Measurements from ENCODE around the gene KDELR3.
"Not testable (repeated sequence)": the region's sequence is repeated elsewhere in the genome, so short reads cannot be mapped to it uniquely, and the experiment has no call there.

The KDELR3 gene

DNA sequence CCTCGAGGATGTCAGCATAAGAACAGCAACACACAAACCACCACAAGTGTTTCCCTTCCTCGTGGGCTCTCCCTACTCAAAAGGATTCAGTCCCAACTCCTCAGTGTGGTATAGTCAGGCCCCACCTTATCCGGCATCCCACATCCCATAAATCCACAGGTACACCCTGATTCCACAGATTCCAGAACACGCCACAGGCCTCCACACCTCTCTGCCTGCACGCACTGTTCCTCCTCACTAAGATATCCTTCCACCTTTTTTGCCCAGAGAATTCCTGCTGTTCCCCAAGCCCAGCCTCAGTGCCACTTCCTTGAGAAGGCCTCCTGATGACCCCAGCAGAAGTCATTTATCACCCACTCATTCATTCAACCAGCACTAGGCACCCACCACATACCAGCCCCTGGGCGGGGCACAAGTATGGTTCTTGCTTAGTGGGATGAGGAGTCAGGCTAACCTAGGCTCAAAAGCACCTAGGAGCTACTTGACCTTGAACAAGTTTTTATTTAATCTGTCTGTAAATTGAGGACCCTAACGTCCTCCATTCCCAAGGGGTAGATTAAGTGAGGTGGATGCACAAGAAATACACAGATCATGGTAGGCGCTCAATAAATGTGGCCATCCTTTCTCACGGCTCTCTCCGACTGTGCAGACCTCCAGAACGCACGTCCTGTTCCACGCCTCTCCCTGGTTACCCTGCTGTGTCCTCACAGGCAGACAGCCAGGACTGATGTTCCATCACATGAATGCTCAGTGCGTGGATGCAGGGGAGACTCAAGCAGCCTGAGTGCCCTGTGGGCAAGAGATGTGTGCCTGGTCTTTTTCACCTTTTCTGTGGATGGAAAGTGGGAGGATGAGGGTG, 10.8 kb upstream of the KDELR3 start:
- no peak for DNase-seq

DNA sequence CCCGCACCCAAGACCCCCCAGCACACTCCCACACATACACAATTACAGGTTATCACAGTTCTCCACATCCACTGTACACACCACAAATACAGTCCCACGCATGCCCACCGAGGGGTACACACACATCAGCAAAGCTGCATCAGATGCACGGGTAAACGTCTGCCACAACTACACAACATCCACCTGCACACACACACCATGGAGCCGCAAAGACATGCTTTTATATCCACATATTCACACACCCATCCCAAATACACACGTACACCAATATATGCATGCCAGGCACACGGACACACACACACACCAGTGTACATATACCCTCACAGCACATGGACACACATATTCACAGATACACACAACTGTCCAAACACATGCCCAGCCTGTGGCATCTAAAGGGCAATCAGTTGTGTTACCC, 7.5 kb upstream of the KDELR3 start:
- no peak for DNase-seq

DNA sequence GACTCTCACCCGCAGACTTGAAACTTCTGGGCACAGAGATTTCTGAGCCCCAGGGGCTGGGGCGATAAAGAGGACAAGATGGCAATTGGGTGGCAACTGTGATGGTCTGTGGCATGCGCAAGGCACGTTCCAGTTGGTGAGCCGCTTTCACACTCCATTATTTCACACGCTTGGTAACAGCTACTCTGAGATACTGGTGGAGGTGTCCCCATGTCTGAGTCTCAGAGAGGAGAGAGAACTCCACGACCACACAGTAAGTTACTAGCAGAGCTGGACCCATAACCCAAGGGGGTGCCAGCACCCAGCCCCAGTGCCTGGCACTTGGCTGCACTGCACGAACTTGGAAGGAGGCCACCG, 6.9 kb upstream of the KDELR3 start:
- no peak for DNase-seq

DNA sequence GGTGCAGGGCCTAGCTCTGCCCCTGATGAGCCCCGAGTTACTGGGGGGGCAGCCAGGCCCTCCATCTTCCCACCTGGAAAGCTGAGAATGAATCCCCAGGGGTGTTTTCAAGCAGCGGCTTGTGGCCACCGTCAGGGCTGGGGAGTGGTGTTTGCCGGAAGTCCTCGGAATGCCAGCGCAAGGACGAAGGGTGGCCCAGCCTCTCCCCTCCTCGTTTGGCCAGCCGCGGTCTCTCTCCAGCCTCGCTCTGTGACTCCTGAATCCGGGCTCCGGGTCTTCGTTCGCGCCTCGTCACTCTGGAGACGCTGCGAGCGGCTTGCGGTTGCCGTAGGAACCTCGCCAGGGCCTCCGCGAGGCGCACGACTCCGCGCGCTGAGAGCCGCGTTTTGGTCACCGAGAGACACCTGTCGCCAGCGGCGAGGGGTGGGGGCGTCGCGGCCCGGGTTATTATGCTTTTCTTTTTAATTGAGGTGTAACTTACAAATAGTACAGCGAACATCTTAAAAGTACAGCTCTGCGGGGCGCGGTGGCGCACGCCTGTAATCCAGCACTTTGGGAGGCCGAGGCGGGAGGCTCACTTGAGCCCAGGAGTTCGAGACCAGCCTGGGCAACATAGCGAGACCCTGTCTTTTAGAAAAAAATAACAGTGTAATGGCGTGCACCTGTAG, 6.3 kb upstream of the KDELR3 start:
- no peak for DNase-seq

DNA sequence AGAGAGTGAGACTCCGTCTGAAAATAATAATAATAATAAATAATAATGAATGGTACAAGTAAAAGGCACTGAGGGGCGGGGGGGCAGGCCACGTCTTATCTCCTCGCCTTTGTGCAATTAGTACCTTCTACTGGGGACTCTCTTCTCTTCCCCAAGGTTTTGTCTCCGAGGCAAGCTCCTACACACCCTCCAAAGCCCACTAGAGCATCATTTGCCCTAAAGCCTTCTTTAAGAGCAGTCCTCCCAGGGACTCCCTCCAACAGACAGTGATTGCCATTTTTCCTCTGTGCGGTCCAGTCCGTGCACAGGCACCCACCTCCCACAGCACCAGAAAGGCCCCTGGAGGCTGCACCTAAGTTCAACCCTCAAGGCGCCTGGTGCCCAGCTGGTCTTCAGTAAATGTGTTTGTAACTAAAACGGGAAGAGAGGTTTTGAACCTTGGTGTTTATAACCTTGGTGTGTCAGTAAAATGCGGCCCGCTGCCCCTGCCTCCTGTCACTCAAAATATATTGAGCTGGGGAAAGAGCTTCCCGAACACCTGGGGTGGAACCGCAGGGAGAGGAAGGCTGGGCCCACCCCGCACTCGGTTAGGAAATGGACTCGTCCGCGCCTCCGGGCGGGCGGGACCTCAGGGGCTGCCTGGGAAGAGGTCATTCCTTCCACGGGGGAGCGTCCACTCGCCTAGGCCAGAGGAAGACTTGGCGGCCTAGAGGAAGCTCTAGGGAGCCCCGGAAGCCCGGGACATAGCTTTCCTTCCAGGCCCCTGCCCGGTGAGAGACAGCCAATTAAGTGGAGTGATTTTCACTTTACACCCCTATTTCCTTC, 4.7 kb upstream of the KDELR3 start:
- no peak for DNase-seq

DNA sequence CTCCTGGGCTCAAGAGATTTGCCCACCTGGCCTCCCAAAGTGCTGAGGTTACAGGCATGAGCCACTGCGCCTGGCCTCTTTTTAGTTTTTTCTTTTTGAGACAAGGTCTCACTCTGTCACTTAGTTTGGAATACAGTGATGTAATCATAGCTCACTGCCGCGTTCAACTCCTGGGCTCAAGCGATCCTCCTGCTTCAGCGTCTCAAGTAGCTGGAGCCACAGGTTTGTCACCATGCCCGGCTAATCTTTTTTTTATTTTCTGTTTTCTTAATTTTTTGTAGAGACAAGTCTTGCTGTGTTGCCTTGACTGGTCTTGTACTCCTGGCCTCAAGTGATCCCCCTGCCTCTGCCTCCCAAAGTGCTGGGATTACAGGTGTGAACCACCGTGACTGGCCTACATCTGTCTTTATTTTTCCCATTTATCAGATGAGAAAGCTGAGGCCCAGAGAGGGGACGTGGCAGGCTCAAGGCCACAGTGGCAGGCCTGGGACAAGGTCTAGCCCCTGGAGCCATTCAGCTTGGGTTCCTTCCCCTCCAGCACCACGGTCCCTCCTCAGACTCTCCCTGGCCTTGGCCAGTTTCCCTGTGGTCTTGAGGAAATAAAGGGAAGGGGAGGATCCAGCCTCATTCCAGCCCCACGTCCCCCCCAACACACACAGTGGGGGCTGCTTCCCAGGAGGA, 2.8 kb upstream of the KDELR3 start:
- DNase-seq, result no peak

DNA sequence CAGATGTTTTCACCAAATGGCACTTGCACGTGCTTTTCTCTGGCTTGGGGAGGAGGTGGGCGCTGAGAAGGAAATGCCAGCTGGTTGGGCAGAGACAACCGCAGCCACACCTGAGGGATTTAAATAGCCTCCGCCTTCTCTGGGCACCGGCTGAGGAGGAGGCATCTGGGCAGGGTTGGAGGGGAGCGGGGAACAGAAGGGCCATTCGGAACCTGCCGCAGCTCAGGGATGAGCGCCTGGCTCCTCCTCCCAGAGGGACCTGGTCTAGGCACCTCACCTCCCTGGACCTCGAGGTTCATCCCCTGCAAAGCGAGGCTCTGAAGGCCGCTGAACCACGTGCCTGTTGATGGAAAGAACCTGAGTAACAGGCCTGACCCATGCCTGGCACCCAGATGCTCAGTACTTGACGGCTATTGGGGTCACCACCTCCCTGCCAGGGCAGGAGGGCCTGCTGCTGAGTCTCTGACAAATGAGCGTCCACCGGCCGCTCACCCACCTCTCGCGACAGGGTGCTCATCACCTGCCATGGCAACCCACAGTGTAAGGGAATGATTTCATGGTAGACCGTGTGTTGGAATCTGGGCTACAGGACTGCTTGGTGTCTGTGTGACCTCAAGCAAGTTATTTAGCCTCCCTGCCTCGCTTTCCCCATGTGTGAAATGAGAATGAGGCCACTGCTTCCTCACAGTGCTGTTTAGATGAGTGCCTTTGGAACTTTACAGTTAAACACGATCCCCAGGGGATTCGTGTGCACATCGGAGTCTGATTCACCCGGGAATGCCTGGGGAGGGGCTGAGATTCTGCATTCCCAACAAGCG, 2.0 kb upstream of the KDELR3 start:
- DNase-seq, result no peak

DNA sequence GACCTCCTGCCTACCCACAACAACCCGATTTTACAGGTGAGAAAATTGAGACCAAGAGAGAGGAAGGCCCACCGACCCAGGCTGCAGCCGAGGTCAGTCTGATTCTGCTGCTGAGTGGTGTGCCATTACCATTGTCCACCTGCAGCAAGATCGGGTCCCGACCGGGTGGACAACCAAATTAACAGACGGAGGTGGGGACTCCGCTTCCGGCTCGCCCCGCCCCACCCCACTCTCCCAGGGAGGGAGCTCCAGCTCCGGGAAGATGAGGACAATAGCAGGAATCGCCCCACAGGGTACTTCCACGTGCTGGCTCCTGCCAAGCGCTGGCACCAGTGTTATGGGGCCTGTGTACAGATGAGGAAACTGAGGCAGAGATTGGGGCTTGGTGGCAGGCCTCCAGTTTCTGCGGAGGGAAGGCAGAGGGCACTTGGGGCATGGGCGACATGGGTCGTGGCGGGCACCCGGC, 425 bp upstream of the KDELR3 start:
- no peak for DNase-seq

DNA sequence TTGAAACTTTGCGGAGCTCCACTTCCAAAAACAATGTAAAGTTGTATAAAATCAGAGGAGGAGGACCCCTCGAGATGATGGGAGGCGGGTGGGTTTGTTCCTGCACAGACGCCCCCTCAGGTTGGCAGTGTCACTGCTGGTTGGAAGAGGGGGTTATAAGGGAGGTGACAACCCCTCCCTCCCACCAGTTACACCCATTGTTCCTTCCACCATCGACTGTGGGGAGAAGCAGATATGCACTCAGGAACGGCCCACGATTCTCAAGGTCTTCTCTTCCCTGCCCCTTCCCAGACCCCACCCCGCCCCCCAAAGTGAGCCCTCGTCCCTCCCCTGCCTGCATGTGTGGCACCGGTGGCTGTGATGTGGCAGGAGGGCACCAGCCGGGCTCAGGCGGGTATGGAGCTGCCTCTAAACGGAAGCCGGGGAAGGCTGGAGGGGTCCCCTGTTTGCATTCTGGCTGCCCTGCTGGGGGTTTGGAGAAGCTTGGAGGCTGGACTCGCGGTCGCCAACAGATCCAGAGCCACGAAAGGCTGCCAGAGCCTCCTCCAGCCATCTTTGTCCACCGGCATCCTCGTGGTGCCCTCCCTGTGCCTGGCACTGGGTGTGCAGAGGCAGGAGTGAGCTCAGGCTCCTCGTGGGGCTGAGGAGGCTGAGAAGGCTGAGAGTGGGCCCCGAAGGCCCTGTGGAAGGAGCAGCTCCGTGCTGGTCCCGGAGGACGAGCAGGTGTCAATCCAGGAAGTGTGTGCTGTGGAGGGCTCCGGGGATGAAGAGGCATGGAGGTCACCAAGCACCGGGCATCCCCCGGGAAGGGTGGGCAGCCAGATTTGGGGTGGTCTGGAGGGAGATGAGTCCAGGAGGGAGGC, 778 bp downstream of the KDELR3 start:
- DNase-seq, result no peak

DNA sequence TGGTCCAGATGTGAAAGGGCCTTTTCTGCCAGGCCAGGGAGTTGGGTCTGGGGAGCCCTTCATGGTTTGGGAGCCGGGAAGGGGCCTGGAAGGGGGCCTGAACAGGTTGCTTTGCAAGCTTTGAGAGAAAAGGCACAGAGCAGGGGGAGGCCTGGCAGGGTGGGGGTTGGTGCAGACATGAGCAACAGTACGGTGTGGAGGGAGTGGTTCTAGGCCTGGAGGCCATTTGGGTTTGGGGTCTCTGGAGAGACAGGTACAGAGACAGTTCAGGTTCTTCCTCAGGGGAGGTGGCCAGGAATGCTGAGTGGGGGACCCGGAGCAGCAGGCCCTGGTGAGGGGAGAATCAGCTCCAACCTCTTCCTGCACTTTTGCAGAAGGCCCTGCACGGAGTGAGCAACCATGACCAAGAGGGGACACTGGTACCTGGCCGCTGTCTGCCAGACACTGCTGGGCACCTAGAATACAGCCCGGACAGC, 1.4 kb downstream of the KDELR3 start:
- no peak for DNase-seq

DNA sequence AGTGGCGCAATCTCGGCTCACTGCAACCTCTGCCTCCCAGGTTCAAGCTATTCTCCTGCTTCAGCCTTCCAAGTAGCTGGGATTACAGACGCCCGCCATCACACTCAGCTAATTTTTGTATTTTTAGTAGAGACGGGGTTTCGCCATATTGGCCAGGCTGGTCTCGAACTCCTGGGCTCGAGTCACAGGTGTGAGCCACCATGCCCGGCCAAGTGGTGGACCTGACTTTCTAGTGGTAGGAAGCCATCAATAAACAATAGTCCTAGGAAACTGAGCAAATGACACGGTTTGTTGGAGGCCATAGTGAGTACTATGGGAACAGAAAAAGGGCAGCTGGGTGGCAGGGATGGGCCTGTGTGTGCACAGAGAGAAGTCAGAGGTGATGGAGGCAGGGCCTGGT, 2.3 kb downstream of the KDELR3 start:
- not testable (repeated sequence) for DNase-seq

DNA sequence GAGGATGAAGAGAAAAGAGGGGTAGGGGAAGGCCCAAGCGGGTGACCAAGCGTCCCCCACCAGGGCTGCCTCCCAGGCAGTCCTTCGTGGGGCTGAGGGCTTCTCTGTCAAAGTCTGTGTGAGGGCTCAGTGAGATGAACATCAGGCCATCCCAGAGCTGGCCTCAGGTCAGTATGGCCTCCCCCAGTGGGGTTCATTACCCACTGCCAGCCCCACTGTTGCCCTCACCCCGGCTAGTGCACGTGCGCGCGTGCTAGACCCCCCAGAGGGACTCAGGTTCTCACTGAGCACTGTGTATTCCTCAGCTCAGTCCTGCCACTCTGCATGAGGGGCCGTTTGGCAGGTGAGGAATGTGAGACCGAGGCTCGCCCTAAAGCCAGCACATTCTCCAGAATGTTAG, 3.3 kb downstream of the KDELR3 start:
- DNase-seq, result no peak

DNA sequence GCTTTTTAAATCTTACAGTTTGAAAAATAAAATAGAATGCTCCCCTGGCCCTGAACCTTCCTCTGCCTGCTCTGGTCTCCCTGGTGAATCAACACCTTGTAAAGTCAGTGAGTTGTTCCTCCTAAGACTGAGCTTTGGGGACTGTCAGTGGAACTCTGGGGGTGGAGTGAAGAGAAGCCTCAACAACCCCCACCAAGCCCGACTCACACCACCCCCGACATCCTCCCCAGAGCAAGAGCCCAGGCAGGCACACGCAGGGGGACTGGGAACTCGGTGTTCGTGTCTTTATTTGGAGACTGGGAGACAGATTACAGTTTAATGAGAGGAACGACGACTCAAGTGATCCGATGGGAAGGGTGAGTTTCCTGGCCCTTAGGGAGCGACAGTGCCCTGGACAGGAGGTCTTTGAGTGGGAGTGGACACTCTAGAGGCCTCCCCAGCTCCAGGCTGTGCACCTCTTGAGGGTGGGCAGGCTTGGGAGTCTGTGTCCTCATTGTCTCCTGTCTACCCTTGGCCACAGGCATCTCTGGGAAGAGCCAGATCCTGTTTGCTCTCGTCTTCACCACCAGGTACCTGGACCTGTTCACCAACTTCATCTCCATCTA, 6.2 kb downstream of the KDELR3 start:
- DNase-seq, result no peak

DNA sequence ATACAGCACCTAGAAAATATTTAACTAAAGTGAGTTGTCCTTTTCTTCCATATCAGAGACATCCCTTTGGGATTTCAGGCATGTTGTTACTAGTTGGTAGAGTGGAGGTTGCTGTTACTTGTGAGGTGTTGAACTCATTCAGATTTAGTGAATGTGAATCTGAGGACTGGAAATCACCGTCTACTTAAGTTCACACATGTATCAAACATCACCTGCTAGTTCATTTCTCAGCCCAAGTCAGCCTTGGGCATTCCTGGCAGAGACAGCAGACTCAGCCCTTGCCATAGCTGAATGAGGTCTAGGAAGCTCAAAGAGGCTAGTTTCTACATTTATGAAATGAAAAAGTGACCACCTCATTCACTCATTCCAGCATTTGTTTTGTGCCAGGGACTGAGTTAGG, 9.7 kb downstream of the KDELR3 start:
- no peak for DNase-seq

DNA sequence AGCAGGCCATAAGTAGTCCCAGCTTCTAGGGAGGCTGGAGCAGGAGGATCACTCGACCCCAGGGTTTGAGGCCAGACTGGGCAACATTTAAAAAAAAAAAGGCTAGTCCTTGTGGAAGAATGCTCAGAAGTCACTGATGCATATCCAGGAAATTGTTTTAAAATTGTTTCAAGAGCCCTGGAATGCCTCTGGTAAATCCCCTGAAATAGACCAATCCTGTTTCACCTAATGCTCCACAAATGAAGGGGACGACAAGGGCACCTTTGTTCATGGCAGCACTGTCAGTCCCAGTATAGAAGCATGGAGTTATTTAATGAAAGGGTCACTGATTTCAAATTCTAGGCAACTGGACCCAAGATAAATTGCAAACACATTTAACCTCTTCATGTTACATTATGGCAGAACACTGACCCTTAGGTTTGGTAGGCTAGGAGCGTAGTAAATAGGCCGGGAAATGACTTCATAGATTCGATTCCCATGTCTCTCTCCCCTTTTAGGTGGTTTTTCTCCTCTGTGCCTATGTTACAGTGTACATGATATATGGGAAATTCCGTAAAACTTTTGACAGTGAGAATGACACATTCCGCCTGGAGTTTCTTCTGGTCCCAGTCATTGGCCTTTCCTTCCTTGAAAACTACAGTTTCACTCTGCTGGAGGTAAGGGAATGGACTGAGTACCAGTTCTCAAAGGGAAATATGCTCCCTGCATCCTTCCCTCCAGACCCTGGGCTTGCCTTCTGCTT, 11.4 kb downstream of the KDELR3 start:
- no peak for DNase-seq

DNA sequence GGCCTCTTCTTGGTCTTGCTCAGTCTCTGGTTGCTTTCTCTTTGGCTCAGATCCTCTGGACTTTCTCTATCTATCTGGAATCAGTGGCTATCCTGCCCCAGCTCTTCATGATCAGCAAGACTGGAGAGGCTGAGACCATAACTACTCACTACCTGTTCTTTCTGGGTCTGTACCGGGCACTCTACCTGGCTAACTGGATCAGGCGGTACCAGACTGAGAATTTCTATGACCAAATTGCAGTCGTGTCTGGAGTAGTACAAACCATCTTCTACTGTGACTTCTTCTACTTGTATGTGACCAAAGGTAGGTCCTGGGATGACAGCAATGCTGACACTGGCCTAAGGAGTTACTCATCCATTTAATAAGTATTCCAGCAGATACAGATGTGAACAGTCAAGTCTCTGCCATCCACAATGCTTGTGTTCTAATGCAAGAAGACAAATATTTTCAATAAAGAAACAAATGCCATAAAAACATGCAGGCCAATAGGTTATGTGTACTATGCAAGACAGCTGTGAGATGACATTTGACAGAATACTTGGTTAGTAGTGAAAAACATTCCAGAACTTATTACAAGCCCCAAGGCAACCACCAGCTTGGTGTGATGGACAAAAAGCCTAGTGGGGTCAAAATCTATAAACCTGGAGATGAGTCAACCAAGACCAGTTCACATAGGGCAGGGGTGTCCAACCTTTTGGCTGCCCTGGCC, 13.4 kb downstream of the KDELR3 start:
- no peak for DNase-seq

DNA sequence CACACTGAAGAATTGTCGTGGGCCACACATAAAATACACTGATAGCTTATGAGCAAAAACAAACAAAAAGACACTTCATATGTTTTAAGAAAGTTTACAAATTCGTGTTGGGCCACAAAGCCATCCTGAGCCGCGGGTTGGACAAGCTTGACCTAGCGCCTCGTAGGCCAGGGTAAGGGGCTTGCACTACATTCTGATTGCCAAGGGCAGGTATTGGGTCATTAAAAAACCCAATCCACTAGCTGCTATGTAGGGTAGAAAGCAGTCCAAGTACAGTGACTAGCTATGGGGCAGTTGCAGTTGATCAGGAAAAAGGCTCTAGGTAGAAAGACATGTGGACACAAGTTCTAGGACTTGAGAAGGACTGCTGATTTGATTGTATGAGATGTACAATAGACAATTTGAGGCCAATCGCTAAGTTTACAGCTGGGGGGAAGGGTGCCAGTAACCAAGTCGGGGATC, 14.0 kb downstream of the KDELR3 start:
- DNase-seq, result no peak

DNA sequence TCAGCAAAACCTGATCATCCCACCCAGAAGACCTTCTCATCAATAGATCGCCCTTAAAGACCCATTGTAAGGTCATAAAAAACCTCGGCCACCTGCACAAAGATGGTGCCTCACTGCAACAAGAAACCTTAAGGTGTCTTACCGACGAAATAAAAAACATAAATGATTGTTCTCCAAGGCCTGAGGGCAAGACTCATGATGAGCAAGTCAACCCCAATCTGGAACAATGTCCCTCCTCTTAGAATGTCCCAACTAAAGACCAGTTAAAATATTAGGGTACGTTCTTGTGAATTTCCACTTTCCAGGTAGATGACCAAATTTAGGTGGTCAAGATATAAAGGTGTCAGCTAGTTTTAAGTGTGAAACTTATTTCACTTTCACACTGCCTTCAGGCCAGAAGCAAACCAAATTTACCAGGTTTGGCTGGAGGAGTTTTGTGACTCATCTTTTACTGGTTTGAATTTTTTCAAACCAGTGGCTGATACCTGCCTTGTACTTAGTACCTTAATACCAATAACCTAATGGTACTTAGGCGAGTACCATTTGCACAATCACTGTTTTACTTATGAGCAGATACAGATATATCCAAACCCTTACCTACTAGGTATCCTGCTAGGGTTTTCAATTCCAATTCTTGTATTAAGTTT, 14.9 kb downstream of the KDELR3 start:
- DNase-seq, result no peak

Measured in bone marrow (tissue), 2 donors.